ENCODE results near the gene PAX5.

The PAX5 gene

GRCh38 chr9:36961561-36962325 is 72.3 kb downstream of the PAX5 start:
- Histone ChIP-seq H3K27me3 (ENCODE audit: control insufficient read depth, insufficient read depth, low read length) (no peaks in the 10 kb centered on the region), H3K27ac (ENCODE audit: low read length) (no peak overlapping the region), H3K4me3 (ENCODE audit: low read length) (no peak overlapping the region), H3K9ac (ENCODE audit: low read length) (no peak overlapping the region), H3K4me1 (ENCODE audit: control insufficient read depth, low read depth, low read length) (no peaks in the 10 kb centered on the region), H3K36me3 (ENCODE audit: control insufficient read depth, low read depth, low read length) (no peaks in the 10 kb centered on the region), H3K9me3 (ENCODE audit: control insufficient read depth, low read depth, low read length) (no peaks in the 10 kb centered on the region)

DNA sequence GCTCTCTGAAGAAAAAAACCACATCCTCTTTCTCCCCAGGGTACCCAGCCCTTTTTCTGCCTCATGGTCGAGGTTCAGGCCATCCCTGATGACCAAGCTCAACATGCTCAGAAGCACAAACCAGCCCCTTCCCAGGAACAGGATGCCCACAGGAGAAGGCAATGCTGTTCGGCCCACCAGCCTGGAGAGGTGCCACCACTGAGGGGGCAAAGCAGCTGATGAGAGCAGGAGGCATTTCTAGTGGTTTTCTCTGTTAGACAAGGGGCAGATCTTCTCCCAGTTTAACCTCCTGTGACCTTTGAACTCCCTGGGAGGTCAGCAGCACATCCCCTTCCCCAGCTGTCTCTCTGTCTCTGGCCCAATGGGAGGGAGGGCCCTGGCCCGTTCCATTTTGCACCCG is 73.0 kb downstream of the PAX5 start:
- Histone ChIP-seq H3K4me1 (ENCODE audit: control insufficient read depth, low read depth, low read length) (no peaks in the 10 kb centered on the region), H3K9ac (ENCODE audit: low read length) (no peak overlapping the region), H3K9me3 (ENCODE audit: control insufficient read depth, low read depth, low read length) (no peaks in the 10 kb centered on the region), H3K27me3 (ENCODE audit: control insufficient read depth, insufficient read depth, low read length) (no peaks in the 10 kb centered on the region), H3K36me3 (ENCODE audit: control insufficient read depth, low read depth, low read length) (no peaks in the 10 kb centered on the region), H3K27ac (ENCODE audit: low read length) (no peak overlapping the region), H3K4me3 (ENCODE audit: low read length) (no peak overlapping the region)

DNA sequence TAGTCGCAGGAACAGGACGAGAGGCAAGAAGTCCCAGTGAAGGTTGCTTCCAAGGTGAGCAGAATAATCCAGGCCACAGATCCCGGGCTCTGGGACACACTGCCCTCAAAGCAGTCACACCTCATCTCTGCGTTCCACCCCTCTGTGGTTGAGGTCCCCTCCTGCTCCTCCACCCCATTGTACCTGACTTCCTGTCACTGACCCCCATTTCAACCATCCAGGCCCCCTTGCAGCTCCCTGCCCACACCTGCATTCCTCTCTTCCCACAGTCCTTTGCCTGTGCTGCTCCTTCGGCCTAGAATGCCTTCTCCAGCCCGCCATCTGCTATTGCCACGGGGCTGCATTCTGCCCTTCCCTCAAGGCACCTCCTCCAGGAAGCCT is 73.5 kb downstream of the PAX5 start:
- H3K4me1 ChIP-seq (ENCODE audit: control insufficient read depth, low read depth, low read length) = no peaks in the 10 kb centered on the region
- no peaks in the 10 kb centered on the region for H3K27me3 ChIP-seq (ENCODE audit: control insufficient read depth, insufficient read depth, low read length)
- no peaks in the 10 kb centered on the region for H3K9me3 ChIP-seq (ENCODE audit: control insufficient read depth, low read depth, low read length)
- H3K36me3 ChIP-seq (ENCODE audit: control insufficient read depth, low read depth, low read length) = no peaks in the 10 kb centered on the region
- H3K4me3 ChIP-seq (ENCODE audit: low read length) = no peak overlapping the region
- H3K27ac ChIP-seq (ENCODE audit: low read length) = no peak overlapping the region
- no peak overlapping the region for H3K9ac ChIP-seq (ENCODE audit: low read length)

DNA sequence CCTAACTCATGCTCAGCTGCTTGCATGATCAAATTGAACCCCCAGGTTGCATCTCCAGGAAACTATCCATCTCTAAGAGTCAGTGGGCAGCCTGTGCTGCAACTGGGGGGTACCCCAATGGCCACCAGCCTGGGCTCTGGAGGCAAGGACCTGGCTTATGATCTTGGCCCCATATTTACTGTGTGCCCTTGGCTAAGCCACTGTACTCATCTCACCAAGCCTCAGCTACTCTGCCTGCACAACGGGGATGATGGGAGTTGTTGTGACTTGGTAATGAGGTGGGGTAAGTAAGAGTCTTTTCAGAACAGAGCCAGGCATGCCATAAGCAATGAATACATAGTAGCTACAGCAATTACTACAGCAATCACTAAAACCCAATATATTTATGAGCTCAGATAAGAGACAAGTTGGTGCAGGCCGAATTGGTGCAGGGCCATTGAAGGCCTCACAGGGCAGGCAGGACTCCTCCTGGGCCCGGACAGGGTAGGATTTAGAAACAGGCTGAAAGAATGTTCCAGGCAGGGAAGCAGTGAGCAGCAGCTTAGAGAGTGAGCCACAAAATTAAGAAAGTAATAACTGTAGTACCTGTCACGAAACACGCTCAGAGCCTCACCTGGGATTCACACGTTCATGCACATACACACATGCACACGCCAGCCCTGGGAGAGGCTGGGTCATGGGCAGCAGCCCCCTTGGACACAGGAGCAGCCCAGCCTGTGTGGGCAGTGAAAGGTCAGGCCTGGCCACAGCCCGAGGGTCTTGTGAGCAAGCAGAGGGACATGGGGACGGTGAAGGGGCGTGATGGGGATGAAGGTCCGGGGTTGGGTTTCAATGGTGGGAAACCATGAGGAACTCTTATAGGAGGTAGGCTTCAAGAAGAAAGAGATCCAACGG is 74.1 kb downstream of the PAX5 start:
- Histone ChIP-seq H3K9ac (ENCODE audit: low read length) (no peak overlapping the region), H3K36me3 (ENCODE audit: control insufficient read depth, low read depth, low read length) (no peaks in the 10 kb centered on the region), H3K4me1 (ENCODE audit: control insufficient read depth, low read depth, low read length) (no peaks in the 10 kb centered on the region), H3K27me3 (ENCODE audit: control insufficient read depth, insufficient read depth, low read length) (no peaks in the 10 kb centered on the region), H3K4me3 (ENCODE audit: low read length) (no peak overlapping the region), H3K27ac (ENCODE audit: low read length) (no peak overlapping the region), H3K9me3 (ENCODE audit: control insufficient read depth, low read depth, low read length) (no peaks in the 10 kb centered on the region)

- no peak overlapping the region for H3K9ac ChIP-seq (ENCODE audit: low read length)
- H3K27me3 ChIP-seq (ENCODE audit: control insufficient read depth, insufficient read depth, low read length) = no peaks in the 10 kb centered on the region
- H3K9me3 ChIP-seq (ENCODE audit: control insufficient read depth, low read depth, low read length) = no peaks in the 10 kb centered on the region
- H3K27ac ChIP-seq (ENCODE audit: low read length) = no peak overlapping the region
- no peaks in the 10 kb centered on the region for H3K36me3 ChIP-seq (ENCODE audit: control insufficient read depth, low read depth, low read length)
- no peaks in the 10 kb centered on the region for H3K4me1 ChIP-seq (ENCODE audit: control insufficient read depth, low read depth, low read length)
- no peak overlapping the region for H3K4me3 ChIP-seq (ENCODE audit: low read length)
Measured at GRCh38 chr9:36956908-36957307, 77.2 kb downstream of the PAX5 start.

- H3K27me3 ChIP-seq (ENCODE audit: control insufficient read depth, insufficient read depth, low read length) = no peaks in the 10 kb centered on the region
- no peak overlapping the region for H3K9ac ChIP-seq (ENCODE audit: low read length)
- H3K36me3 ChIP-seq (ENCODE audit: control insufficient read depth, low read depth, low read length) = no peaks in the 10 kb centered on the region
- H3K4me3 ChIP-seq (ENCODE audit: low read length) = no peak overlapping the region
- no peaks in the 10 kb centered on the region for H3K4me1 ChIP-seq (ENCODE audit: control insufficient read depth, low read depth, low read length)
- H3K9me3 ChIP-seq (ENCODE audit: control insufficient read depth, low read depth, low read length) = no peaks in the 10 kb centered on the region
- no peak overlapping the region for H3K27ac ChIP-seq (ENCODE audit: low read length)
Measured at GRCh38 chr9:36950389-36950788, 83.7 kb downstream of the PAX5 start.

DNA sequence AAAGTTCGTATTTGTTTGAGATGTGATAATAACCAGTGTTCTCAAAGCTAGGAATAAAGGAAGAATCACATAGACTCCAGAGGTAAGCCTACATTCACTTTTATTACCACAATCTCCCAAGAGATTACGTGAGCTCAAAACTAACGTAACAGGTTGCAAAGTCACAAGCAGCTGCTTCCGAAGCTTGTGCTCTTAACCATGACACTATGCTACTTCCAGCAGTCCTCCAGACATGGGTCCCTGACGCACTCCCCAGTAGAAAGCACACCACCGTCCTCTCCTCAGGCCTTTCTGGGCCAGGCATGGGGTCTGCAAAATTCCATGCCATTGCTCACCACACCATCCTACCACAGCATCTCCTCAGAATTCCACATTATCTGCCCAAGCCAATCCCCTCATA is 84.6 kb downstream of the PAX5 start:
- no peak overlapping the region for H3K4me3 ChIP-seq (ENCODE audit: low read length)
- no peaks in the 10 kb centered on the region for H3K36me3 ChIP-seq (ENCODE audit: control insufficient read depth, low read depth, low read length)
- H3K9me3 ChIP-seq (ENCODE audit: control insufficient read depth, low read depth, low read length) = no peaks in the 10 kb centered on the region

DNA sequence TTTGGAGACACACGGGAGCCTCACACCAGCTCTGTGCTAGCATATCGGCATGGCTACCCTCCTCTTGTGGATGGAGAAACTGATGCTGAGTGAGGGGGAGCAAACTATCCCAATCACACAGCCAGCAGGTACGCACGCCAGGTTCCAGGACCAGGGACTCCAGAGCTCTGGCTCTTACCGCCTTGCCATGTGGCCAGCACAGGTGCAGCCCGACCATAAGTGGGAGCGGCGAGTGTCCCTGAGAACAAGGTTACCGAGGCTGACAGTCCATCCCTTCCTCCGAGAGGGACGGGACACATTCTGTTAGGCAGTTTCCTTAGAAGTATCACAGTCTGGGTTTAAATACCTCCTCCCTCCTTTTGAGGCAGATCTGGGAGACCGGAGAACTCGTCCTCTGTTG is 86.0 kb downstream of the PAX5 start:
- Histone ChIP-seq H3K27me3 (ENCODE audit: control insufficient read depth, insufficient read depth, low read length) (no peaks in the 10 kb centered on the region), H3K4me1 (ENCODE audit: control insufficient read depth, low read depth, low read length) (no peaks in the 10 kb centered on the region), H3K9ac (ENCODE audit: low read length) (no peak overlapping the region), H3K9me3 (ENCODE audit: control insufficient read depth, low read depth, low read length) (no peaks in the 10 kb centered on the region), H3K27ac (ENCODE audit: low read length) (no peak overlapping the region), H3K4me3 (ENCODE audit: low read length) (no peak overlapping the region), H3K36me3 (ENCODE audit: control insufficient read depth, low read depth, low read length) (no peaks in the 10 kb centered on the region)

More for the DNA sequence above, 84.6 kb downstream of the PAX5 start:
- no peak overlapping the region for H3K9ac ChIP-seq (ENCODE audit: low read length)
- no peaks in the 10 kb centered on the region for H3K4me1 ChIP-seq (ENCODE audit: control insufficient read depth, low read depth, low read length)
- H3K27me3 ChIP-seq (ENCODE audit: control insufficient read depth, insufficient read depth, low read length) = no peaks in the 10 kb centered on the region
- H3K27ac ChIP-seq (ENCODE audit: low read length) = no peak overlapping the region

DNA sequence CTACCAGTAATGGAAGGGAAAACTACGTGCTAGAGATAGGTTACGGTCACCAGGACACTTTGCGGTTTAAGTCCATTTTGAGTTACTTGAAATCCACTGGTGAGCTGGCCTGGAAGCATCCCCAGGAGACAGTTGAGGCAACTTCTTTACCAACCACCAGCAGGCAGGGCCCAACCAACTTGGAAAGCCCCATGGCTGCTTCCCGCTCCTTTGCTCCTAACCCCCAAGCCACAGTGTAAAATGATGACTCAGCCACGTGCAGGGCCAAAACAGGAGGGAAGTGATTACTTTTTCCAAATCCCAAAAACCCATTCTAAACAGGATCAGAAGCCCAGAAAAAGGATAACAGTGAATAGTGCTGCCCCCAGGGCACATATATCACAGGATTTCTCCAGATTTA is 87.4 kb downstream of the PAX5 start:
- Histone ChIP-seq H3K27ac (ENCODE audit: low read length) (no peak overlapping the region), H3K4me1 (ENCODE audit: control insufficient read depth, low read depth, low read length) (no peaks in the 10 kb centered on the region), H3K27me3 (ENCODE audit: control insufficient read depth, insufficient read depth, low read length) (no peaks in the 10 kb centered on the region), H3K36me3 (ENCODE audit: control insufficient read depth, low read depth, low read length) (no peaks in the 10 kb centered on the region), H3K9ac (ENCODE audit: low read length) (no peak overlapping the region), H3K9me3 (ENCODE audit: control insufficient read depth, low read depth, low read length) (no peaks in the 10 kb centered on the region), H3K4me3 (ENCODE audit: low read length) (no peak overlapping the region)

GRCh38 chr9:36945999-36946398 is 88.1 kb downstream of the PAX5 start:
- Histone ChIP-seq H3K27me3 (ENCODE audit: control insufficient read depth, insufficient read depth, low read length) (no peaks in the 10 kb centered on the region), H3K4me3 (ENCODE audit: low read length) (no peak overlapping the region), H3K27ac (ENCODE audit: low read length) (no peak overlapping the region), H3K36me3 (ENCODE audit: control insufficient read depth, low read depth, low read length) (no peaks in the 10 kb centered on the region), H3K9me3 (ENCODE audit: control insufficient read depth, low read depth, low read length) (no peaks in the 10 kb centered on the region), H3K4me1 (ENCODE audit: control insufficient read depth, low read depth, low read length) (no peaks in the 10 kb centered on the region), H3K9ac (ENCODE audit: low read length) (no peak overlapping the region)

- Histone ChIP-seq H3K27ac (ENCODE audit: low read length) (no peak overlapping the region), H3K4me3 (ENCODE audit: low read length) (no peak overlapping the region), H3K9me3 (ENCODE audit: control insufficient read depth, low read depth, low read length) (no peaks in the 10 kb centered on the region), H3K27me3 (ENCODE audit: control insufficient read depth, insufficient read depth, low read length) (no peaks in the 10 kb centered on the region), H3K36me3 (ENCODE audit: control insufficient read depth, low read depth, low read length) (no peaks in the 10 kb centered on the region), H3K4me1 (ENCODE audit: control insufficient read depth, low read depth, low read length) (peaks cover 8% of the 10 kb centered on the region), H3K9ac (ENCODE audit: low read length) (no peak overlapping the region)
Measured at GRCh38 chr9:36942891-36943290, 91.2 kb downstream of the PAX5 start.

DNA sequence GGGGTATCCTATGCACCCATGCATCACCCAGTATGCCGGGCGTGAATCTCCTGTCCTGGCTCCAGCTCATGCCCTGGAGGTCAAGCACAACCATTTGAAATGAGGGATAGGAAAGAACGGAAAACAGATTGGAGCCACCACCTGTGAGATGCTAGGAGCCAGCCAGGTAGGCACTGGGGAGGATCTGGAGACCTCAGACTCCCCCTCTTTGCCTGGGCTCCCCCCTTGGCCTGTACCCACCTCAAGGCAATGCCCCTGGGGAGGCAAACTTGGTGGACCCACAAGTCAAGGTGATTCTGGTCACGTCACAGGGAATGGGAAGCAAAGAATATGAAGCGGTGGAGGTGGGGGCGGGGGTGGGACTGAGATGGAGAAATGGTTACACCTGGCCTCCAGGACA is 92.6 kb downstream of the PAX5 start:
- Histone ChIP-seq H3K9me3 (ENCODE audit: control insufficient read depth, low read depth, low read length) (no peaks in the 10 kb centered on the region), H3K27me3 (ENCODE audit: control insufficient read depth, insufficient read depth, low read length) (no peaks in the 10 kb centered on the region), H3K4me1 (ENCODE audit: control insufficient read depth, low read depth, low read length) (peaks cover 12% of the 10 kb centered on the region), H3K27ac (ENCODE audit: low read length) (no peak overlapping the region), H3K36me3 (ENCODE audit: control insufficient read depth, low read depth, low read length) (no peaks in the 10 kb centered on the region), H3K4me3 (ENCODE audit: low read length) (no peak overlapping the region), H3K9ac (ENCODE audit: low read length) (no peak overlapping the region)

Measured in iPS-18a (cell line).